Measurements from ENCODE around the gene LIPC. TPM values are rescaled to one million over a fixed set of nuclear protein-coding genes. Genes with fewer than 3 reads are reported as not detected.
A peak's percentile ranks its signal among the peaks of the same experiment; 100 is the strongest.

LIPC gene
- total and polyA plus RNA-seq, 8 donors: 0.11 to 1.0 (median 0.60) TPM

- intact Hi-C loops (cut with DNase I): no loop called here
These were observed 75.2 kb downstream of the LIPC start for GRCh38 chr15:58506783-58507668.

GRCh38 chr15:58509556-58509955 is 77.8 kb downstream of the LIPC start:
- DNase-seq: no peak
- H3K36me3 ChIP-seq: no peaks in the 10 kb centered on the region
- ATAC-seq: no peak
- peaks cover 0 to 30% of the 10 kb centered on the region in 2 donors for H3K4me1 ChIP-seq
- TF ChIP-seq CTCF (IDR thresholded peaks at IDR 0.05): no peak
- no peaks in the 10 kb centered on the region for H3K27me3 ChIP-seq
- no peaks in the 10 kb centered on the region for H3K9me3 ChIP-seq
- intact Hi-C loops (cut with DNase I): no loop called here
- H3K27ac ChIP-seq: no peak overlapping the region
- H3K4me3 ChIP-seq: no peak overlapping the region

More at GRCh38 chr15:58506783-58507668, 75.2 kb downstream of the LIPC start:
- peak; percentile 32 for ATAC-seq
- peak overlapping the region in 1 of 2 donors; percentile 93 for H3K27ac ChIP-seq
- H3K9me3 ChIP-seq: no peaks in the 10 kb centered on the region
- no peaks in the 10 kb centered on the region for H3K36me3 ChIP-seq
- H3K27me3 ChIP-seq: no peaks in the 10 kb centered on the region
- peak overlapping the region in 1 of 2 donors; percentile 27 for H3K4me3 ChIP-seq
- DNase-seq: no peak
- H3K4me1 ChIP-seq: peaks cover 0 to 30% of the 10 kb centered on the region in 2 donors
- TF ChIP-seq CTCF (IDR thresholded peaks at IDR 0.05): no peak

GRCh38 chr15:58510715-58511598 is 79.2 kb downstream of the LIPC start:
- DNase-seq (no peak), ATAC-seq (no peak)
- TF ChIP-seq CTCF (IDR thresholded peaks at IDR 0.05): no peak
- H3K36me3 ChIP-seq: no peaks in the 10 kb centered on the region
- H3K9me3 ChIP-seq: no peaks in the 10 kb centered on the region
- H3K27ac ChIP-seq: no peak overlapping the region
- intact Hi-C loops (cut with DNase I): no loop called here
- H3K27me3 ChIP-seq: no peaks in the 10 kb centered on the region
- peaks cover 0 to 32% of the 10 kb centered on the region in 2 donors for H3K4me1 ChIP-seq
- H3K4me3 ChIP-seq: no peak overlapping the region

GRCh38 chr15:58511599-58511987 is 79.8 kb downstream of the LIPC start:
- intact Hi-C loops (cut with DNase I): no loop called here
- ATAC-seq: no peak
- TF ChIP-seq CTCF (IDR thresholded peaks at IDR 0.05): no peak

GRCh38 chr15:58512522-58512921 is 80.7 kb downstream of the LIPC start:
- H3K4me1 ChIP-seq: peaks cover 0 to 30% of the 10 kb centered on the region in 2 donors
- no peaks in the 10 kb centered on the region for H3K36me3 ChIP-seq
- ATAC-seq: no peak
- no peak overlapping the region for H3K27ac ChIP-seq
- intact Hi-C loops (cut with DNase I): no loop called here
- H3K27me3 ChIP-seq: no peaks in the 10 kb centered on the region
- no peak overlapping the region for H3K4me3 ChIP-seq
- TF ChIP-seq CTCF (IDR thresholded peaks at IDR 0.05): no peak
- no peak for DNase-seq
- H3K9me3 ChIP-seq: no peaks in the 10 kb centered on the region

More at GRCh38 chr15:58511599-58511987, 79.8 kb downstream of the LIPC start:
- no peak for DNase-seq
- H3K36me3 ChIP-seq: no peaks in the 10 kb centered on the region
- no peaks in the 10 kb centered on the region for H3K27me3 ChIP-seq
- peaks cover 0 to 28% of the 10 kb centered on the region in 2 donors for H3K4me1 ChIP-seq
- H3K4me3 ChIP-seq: no peak overlapping the region
- no peaks in the 10 kb centered on the region for H3K9me3 ChIP-seq
- H3K27ac ChIP-seq: no peak overlapping the region

Measured in left lung (tissue), 10 donors.